Raji (cell line): ENCODE measurements around the gene NKAIN4.

Experiments
- POLR2A ChIP-seq: IDR thresholded peaks from 2 replicates; pipeline ENCODE4 v1.6.1; 2011; ENCODE audit warnings: low read depth, low read length, control low read depth; ENCODE audit not compliant: insufficient read depth

NKAIN4 gene

GRCh38 chr20:63254232-63254605 is at the start of gene NKAIN4:
NKAIN4 (minus strand) TSS chr20:63254463; CDS start chr20:63254450, 13 bp downstream.
- no peak for TF ChIP-seq POLR2A

GRCh38 chr20:63303095-63303666 is 48.9 kb upstream of the NKAIN4 start:
- TF ChIP-seq POLR2A = no peak

GRCh38 chr20:63301671-63302070 is 47.4 kb upstream of the NKAIN4 start:
- TF ChIP-seq POLR2A = no peak

GRCh38 chr20:63298731-63299312 is 44.6 kb upstream of the NKAIN4 start:
- no peak for TF ChIP-seq POLR2A

GRCh38 chr20:63297796-63298572 is 43.7 kb upstream of the NKAIN4 start:
- no peak for TF ChIP-seq POLR2A

GRCh38 chr20:63297371-63297781 is 43.1 kb upstream of the NKAIN4 start:
- TF ChIP-seq POLR2A = no peak

- TF ChIP-seq POLR2A = no peak
Observed at GRCh38 chr20:63296531-63297299, 42.5 kb upstream of the NKAIN4 start.

- TF ChIP-seq POLR2A = no peak
Observed at GRCh38 chr20:63295846-63296245, 41.6 kb upstream of the NKAIN4 start.

GRCh38 chr20:63295422-63295821 is 41.2 kb upstream of the NKAIN4 start:
- no peak for TF ChIP-seq POLR2A

GRCh38 chr20:63295018-63295417 is 40.8 kb upstream of the NKAIN4 start:
- no peak for TF ChIP-seq POLR2A

- TF ChIP-seq POLR2A = no peak
Observed at GRCh38 chr20:63294536-63294900, 40.3 kb upstream of the NKAIN4 start.

GRCh38 chr20:63293871-63294535 is 39.7 kb upstream of the NKAIN4 start:
- no peak for TF ChIP-seq POLR2A

- no peak for TF ChIP-seq POLR2A
Observed at GRCh38 chr20:63293456-63293855, 39.2 kb upstream of the NKAIN4 start.

- no peak for TF ChIP-seq POLR2A
Observed at GRCh38 chr20:63292904-63293303, 38.6 kb upstream of the NKAIN4 start, which contains the start of gene COL20A1. COL20A1 (plus strand) TSS chr20:63293186; CDS start chr20:63295108, 1,922 bp downstream.

- TF ChIP-seq POLR2A = no peak
Observed at GRCh38 chr20:63292292-63292701, 38.0 kb upstream of the NKAIN4 start.
